Ovary (tissue), 3 donors: ENCODE data around the gene MYDGF.

Source experiments
- CTCF ChIP-seq, 3 donors: fragments of 450-650 bp in 2 of 3; fragments of 200-600 bp in 1 of 3; IDR thresholded peaks; one replicate each; pipeline versions ENCODE4 v1.5.1 to v1.8.0; 2016 to 2022; ENCODE audit warnings: antibody characterized with exemption in 3 of 3, mild to moderate bottlenecking in 1 of 3
- EP300 ChIP-seq: sonication (generic); formaldehyde crosslinking; IDR thresholded peaks from one replicate; pipeline ENCODE4 v1.6.1; 2017; ENCODE audit warnings: antibody characterized with exemption
- POLR2A ChIP-seq: fragments of 450-650 bp; IDR thresholded peaks from one replicate; pipeline ENCODE4 v1.6.1; 2017; ENCODE audit warnings: antibody characterized with exemption, mild to moderate bottlenecking, moderate library complexity
- donor health status: DM: no; HTN: no; CAD: no.

- no peak for TF ChIP-seq CTCF (IDR thresholded peaks at IDR 0.05)
- TF ChIP-seq POLR2A, result no peak
- no peak for TF ChIP-seq EP300
Observed at GRCh38 chr19:4707956-4708650, 38.0 kb upstream of the MYDGF start.
